GM21619 (cell line): ENCODE data around the gene SAXO1.
"Not testable (repeated sequence)": the region's sequence is repeated elsewhere in the genome, so short reads cannot be mapped to it uniquely, and the experiment has no call there.

ENCODE experiments used
- ATAC-seq: cut with Tn5 transposase; IDR thresholded peaks from one replicate; pipeline ENCODE4 v1.9.1; 2021; ENCODE audit not compliant: unreplicated experiment

SAXO1 gene

DNA sequence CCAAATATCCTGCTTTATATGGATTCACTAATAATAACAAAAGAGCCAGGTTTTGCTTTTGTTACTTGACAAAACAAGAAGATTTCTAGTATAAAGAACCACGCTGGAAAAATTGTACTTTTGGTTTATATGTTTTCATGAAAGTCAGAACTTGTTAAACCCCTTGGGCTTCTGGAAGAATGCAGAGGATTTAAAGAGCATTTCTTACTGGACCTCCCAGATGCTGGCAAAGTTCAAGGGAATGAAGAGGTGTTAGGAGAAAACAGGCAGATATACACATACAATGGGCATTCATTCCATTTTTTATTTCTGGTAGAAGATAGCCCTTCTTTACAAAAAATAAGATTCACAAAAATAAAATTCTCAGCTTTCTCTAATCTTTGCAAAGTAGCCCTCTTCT, 61.1 kb downstream of the SAXO1 start:
- no peak for ATAC-seq

DNA sequence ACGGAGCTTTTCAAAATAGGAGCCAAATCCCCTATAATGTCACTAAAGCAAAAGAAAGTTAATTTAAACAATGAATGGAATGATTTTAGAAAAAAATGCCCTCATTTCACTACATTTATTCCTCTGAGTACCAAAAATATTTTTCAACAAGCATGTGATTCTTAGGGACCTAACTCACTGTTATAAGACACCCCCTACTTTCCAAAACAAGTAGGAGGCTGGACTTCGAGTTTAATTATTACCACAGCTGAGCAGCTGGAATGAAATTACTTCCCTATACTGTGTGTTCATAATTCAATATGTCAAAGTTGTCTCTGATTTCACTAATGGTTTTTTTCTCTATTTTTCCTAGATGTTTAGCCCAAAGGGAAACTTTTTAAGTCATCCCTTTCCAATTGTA, 61.6 kb downstream of the SAXO1 start:
- ATAC-seq = no peak

DNA sequence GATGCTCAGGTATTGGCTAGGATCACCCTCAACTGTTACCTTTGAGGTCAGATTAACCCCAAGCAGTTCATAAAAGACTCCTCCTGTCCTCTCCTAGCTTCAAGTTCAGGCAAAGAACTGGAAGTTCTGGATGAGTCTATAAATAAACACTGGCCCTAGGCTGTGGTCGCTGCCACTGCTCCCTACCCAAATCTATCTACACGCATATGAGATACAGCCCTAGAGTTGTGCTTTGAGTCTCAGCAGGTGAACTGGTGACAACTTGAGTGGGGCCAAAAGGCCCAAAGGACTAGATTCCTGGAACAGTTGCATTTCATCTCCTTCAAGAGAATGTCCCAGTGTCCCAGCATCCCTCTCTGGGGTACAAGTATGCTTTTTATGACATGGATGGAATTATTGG, 62.6 kb downstream of the SAXO1 start:
- no peak for ATAC-seq

DNA sequence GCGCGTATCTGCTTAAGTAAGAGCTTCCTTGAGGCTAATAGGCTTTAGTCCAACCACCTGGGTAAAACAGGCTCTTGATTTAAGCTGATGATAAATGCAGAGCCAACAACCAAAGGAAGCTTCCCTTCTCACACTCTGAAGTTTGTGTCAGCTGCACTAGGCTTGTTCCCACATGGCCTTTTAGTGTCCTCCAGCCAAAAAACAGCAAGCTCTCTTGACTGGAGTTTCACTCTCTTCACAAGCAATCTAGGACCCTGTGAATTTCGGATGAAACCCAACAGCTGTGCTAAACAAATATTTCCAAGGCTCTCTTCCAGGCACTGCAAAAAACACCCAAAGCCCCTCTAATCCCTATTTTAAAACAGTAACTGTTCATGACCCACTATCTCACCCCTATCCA, 63.9 kb downstream of the SAXO1 start:
- ATAC-seq = no peak

DNA sequence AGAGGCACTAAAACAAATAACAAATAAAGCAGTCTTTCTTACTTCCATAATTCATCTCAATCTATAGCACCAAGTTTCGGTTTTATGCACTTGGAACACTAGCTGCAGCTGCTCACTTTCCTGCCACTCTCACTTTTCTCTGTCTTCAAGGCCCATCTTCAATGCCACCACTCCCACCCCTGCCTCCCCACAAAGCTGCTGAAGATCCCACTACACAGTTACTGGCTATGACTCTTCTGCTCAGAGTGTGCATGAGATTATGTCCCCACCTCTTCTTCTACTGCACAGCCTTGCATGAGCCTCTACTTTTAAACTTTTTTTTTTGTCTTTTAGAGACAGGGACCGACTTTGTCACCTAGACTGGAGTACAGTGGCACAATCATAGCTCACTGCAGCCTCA, 77.4 kb downstream of the SAXO1 start:
- no peak for ATAC-seq

DNA sequence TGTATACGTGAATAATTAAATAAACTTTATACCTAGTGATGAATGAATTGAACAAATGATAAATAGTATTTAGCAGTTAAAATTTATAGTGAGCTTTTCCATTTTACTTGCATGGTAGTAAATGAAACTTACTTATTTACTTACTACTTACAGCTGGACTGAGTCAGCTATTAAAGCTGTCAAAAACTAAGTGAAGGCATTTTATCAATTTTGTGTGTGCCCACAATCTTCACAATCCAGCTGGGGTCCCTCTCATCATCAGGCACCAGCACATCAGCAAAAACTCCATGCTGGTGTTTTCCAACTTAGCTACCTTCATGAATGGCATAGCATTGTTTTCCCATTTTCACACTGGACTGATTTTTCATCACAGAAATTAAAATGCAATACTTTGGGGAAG, 81.1 kb downstream of the SAXO1 start:
- ATAC-seq = no peak

DNA sequence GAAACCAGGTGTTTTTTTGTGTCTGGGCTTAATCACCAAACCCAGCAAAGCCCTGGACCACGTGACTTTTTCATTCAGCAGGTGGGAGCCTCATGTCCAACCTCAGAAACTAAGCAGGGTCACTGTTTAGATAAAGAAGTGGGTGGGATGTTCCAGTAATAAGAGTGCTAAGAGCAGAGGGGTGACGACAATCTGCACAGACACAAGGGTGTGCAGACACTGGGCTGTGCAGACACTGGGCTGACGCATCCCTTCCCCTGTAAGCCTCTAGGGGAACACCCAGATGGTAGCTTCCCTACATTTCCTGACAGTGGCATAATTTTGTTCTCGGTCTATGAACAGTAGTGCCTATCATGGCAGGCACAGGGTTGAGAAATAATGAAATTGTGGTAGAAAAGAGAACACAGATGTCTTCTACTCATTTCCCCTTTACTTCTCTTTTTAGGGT, 85.1 kb downstream of the SAXO1 start:
- no peak for ATAC-seq

DNA sequence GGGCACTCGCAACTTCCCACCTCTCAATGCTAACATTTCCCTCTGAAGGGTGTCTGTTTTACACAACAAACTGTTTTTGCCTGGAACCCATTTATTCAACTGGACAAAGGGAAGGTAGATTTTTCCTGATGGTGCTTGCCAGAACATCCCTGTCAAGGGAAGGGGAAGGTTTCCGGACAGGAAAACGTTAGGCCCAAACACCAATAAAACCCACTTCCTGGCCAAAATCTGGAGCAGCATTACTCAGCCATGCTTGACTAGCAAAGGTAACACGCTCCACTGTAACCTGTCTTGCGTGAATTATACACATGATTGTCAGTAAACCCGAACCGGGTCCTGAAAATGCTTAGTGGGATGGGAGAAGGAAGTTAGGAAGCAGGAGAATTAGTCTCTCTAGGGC, 90.2 kb downstream of the SAXO1 start:
- ATAC-seq = no peak

DNA sequence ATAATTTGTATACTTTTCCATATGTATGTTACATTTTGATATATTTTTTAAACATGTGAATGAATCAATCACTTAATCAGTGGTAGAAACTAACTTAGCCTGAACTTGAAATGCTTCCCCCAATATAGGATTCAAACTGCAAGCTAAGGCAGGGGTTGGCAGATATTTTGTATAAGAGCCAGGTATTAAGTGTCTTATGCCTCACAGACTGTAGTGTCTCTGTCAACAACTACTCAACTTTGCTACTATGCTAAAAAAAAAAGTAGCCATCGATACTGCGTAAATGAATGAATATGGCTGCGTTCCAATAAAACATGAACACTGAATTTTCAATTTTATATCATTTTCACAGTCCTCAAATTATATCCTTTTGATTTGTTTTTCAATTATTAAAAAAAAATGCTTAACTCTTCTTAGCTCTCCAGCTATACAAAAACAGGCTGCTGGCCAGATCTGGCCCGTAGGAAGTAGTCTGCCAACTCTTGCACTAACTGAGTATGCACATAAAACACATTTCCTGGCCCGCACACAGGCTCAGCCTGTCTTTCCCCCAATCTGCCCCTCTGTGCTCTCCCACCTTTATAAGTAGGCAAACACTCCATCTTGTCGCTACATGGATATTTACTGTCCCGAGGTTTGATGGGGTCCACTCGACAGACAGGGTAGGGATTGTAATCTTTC, 91.8 kb downstream of the SAXO1 start:
- ATAC-seq = no peak

DNA sequence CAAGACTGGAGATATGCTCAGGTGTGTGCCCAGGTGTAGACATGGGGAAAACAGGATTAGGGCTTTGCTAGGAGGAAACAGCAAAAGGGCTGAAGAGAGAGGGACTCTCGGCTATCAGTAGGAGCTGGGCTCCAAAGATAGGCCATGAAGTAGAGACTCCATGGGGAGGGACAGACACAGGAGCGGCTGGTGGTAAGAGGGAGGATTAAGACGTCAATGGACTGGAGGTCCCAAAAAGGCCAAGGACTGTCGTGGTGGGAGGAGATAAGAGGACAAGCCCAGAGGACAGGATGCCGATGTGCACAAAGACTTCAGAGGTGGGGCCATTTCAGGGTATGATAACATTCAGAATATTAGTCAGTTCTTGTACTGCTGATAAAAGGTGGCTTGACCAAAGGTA, 93.1 kb downstream of the SAXO1 start:
- ATAC-seq = no peak

DNA sequence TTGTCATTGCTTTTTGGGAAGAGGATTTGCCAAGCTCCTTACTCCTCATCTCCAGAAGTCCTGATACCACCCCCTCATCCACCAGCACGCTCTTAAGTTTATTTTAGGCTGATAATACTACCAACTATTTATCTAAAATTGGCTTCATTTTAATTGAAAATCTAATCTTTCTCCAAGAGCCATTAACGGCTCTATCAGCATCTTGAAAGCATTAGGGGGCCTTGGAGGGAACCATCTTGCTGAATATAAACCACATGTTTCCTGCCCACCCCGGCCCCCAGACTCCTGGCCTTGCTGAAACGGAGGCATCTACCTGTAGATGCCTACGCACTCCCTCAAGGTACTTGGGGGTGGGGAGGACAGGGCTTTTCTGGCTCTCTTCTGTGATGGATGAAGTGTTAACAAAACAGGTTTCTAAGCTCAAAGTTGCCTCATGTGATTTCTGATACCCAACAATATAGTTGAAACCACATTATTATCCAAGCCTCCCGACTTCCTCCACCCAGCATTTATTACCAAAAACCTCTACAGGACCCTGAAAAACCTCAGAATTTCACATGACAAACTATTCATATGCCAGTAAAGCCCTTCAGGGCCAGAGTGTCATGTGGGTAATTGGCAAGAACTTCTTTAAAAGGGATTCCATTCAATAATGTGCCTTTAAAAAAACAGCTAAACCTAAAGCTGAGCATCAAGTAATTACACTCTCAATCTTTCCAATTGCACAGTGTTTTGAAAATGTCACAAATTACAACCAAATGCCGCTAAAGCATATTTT, 96.7 kb downstream of the SAXO1 start:
- no peak for ATAC-seq

DNA sequence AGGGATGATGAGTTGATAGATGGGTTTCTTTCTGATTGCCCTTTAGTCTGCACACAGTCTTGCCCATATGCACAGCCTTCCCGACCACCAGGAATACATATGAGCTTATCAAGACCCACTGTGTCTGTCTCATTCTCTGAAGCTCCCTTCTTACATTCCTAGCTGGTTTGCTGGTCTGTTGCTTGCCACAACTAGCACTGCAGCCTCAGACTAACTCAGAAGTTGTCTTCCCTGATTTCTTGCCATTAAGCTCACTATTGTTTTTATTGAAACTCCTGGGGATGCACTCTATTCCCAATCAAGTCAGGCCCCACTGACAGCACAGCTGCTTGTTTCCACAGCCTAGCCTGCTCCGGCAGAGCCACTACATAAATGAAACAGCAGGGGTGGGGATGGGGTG, 97.5 kb downstream of the SAXO1 start:
- no peak for ATAC-seq

DNA sequence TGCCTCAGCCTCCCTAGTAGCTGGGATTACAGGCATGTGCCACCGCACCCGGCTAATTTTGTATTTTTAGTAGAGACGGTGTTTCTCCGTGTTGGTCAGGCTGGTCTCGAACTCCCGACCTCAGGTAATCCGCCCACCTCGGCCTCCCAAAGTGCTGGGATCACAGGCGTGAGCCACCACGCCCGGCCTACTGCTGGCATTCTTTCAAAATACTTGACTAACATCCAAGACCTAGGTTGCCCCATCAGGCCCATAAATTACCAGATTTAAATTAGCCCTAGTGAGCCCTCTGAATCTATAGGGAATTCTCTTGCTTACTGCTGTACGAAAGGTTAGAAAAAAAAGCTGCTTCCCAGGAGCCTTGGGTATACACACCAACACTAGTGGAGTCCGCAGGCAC, 102.4 kb downstream of the SAXO1 start:
- not testable (repeated sequence) for ATAC-seq

DNA sequence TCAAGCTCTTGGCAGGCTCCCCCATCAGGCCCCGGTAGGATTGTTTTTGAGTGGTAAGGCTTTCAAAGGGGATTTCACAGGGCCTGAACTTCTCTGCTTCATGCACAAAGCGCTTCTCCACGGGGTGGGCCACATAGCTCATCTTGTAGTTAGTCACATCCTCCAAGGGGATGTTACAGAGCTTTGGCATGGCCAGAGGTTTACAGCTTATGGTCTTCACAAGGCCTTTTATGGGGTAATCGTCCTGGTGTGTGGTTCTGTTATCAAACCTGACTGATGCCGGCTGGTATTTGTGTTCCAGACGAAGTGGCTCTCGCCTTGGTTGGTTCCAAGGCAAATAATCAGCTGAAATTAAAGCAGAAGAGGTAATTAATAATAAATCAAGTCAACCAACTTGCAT, 104.3 kb downstream of the SAXO1 start:
- ATAC-seq = no peak

DNA sequence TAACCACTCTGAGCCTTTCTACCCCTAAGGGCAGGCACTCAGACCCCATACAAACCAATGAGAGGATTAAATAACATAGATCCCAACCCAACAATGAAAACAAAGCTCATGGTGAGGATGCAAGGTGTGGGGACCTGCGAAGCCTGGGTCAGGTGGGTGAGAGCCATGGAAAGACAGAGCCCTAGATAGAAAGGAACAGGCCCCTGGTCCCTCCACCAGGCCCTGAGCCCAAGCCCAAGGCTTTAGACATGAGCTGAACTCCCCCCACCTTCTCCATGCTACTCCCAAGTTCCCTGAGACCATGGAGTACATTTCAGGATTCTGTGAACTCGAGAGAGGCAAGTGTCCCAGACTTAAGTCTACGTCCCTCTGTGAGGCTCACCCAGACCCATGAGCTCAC, 106.5 kb downstream of the SAXO1 start:
- ATAC-seq = no peak

DNA sequence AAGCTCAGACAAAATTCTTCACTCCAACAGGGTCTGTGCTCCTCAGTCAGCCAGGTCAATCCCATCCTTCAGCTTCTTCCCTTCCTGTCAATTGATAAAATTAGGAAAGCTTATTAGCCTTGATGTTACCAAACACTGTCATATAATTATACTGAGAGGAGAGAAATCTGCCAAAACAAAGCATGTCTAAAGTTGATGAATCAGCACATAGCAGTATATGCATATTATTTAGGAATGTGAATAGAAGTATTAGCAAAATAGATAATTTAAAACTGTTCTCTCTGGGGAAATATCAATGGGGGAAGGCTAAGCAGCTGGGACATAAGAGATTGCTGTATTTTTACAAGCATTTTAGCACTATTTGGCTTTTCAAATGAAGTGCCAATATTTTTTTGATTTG, 107.1 kb downstream of the SAXO1 start:
- ATAC-seq = no peak

DNA sequence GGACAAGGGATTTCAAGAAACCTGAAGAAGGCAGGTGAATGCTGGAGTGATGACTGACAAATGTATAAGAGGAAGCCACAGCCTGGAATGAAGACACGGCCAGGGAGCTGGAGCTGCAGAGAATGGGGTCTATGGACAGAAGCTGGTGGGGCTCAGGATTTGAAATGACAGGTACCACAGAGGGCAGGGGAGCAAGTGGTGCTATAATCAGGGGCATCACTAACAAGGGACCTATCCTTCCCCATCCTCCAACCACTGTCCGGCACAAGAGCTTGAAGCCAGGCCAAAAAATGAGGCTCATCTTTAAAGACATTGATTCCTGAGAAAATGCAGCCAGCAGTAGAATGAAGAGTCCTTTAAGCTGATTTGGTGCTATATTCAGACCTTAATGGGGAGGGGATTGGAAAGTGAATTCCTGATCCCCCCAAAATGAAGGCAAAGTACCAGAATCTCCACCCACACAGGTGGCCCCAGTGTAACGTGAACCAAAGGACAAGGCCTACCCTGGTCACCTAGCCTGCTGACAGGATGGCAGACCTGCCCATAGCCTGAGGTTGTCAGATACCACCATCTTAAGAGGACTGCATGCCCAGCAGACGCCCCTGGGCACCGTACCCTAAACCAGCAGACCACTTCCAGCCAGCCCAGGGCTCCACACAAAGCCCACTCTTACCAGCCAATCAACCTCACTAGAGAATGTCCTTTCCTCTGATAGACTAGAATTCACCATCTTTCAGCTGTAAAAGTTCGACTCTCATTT, 109.2 kb downstream of the SAXO1 start:
- no peak for ATAC-seq

DNA sequence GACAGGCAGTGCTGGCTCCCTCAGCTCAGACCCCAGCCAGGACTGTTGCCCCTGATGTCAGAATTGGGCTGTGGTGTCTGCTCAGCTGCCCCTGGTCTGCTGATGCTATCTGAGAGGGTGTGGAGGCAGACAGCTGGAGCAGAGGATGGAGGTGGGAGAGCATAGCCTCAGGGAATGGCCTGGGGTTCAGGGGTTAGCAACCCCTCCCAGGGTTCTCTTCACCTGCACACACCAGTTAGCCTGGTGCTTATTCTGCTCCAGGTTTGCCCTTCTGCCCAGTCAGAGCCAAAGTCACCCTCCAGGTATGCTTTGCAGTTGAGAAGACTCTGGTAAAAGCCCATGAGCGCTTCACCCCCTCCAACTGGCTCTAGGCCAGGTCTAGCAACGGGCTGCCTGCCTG, 109.8 kb downstream of the SAXO1 start:
- ATAC-seq = no peak

DNA sequence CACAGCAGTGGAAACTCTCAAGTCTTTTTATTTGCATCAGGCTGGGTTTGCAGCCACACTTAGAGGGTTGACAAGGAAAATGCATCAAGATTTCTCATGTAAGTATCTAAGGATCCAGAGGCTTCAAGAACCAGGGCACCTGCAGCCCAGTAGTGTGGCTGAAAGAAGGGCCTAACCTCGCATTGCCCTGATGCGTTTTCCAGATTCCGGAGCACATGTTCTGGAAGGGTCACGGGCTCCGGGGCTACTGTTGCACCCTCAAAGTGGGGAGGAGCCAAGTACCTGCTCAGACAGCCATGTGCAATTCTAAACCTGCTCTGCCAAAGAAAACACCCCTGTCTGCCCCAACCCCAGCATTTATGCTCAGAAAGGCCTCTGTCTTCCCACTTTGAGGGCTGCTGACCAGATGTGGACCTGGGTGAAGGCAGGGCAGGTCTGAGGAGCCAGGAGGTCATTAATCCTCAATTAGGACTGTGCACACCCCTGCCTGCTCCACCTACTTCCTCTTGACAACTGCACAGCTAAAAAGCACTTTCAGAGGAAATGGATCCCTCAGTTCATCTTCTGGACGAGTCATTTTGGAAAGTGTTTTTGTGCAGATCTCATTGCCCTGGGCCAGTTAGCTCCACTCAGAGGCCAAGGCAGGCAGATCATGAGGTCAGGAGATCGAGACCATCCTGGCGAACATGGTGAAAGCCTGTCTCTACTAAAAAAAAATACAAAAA, 110.7 kb downstream of the SAXO1 start:
- ATAC-seq = no peak

DNA sequence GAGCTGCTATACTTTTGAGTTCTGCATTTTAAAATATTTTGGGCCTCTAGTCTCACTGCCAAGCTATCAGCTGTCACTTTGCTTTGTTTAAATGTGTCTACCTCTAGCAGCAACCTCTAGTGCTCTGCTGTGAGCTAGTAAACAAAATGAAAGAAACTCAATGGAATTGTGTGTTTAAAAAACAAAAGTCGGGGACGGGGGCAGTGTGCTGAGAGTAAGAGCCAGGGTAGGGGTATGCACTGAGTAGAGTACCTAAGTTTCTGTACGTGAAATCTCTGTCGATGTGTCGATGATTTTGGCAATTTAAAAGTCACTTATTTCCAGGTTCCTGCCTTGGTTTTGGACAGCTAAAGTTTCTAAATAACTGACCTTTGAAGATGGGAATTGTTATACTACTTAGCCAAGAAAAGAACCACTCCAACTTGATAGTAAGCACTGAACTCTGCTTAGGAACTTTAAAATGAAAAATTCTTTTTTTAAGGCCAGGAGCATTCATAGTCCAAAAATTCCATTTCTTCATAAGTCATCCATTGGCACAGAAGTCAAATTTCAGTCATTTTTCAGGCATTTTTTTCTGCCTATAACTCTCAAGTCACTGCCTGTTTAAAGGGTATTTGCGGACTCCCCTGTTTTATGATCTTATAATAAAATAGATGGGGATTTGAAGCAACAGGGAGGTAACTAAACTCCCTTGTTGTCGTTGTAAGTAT, 111.5 kb downstream of the SAXO1 start:
- no peak for ATAC-seq
